GM12878 (cell line): ENCODE measurements around the gene CHCT1. TPM values are rescaled to one million over a fixed set of nuclear protein-coding genes. Genes with fewer than 3 reads are reported as not detected.

Source experiments
- ATAC-seq: fragments of 200-7000 bp; cut with Tn5 transposase; 3 replicates; pipeline ENCODE4 v1.9.1; 2020; ENCODE audit warnings: mild to moderate bottlenecking, moderate library complexity
- BruUV-seq: library from RNA; stranded (reverse); fragments of 400-500 nt; replicated peaks from 2 replicates; lab custom pipeline; 2021; lab: Mats Ljungman, UMichigan
- CTCF ChIA-PET: fragments of 300-600 bp; sonication (Branson Sonifier 250); formaldehyde crosslinking; extraction: SDS; loops from one replicate; lab custom pipeline; 2021; ENCODE audit warnings: inconsistent platforms; lab: Yijun Ruan, JAX
- POLR2A ChIA-PET: fragments of 350-600 bp; formaldehyde crosslinking; extraction: SDS; loops from one replicate; lab custom pipeline; 2021; ENCODE audit warnings: inconsistent platforms; lab: Charles Lee
- RAD21 ChIA-PET: fragments of 300-600 bp; sonication (Branson Sonifier 250); formaldehyde crosslinking; loops from one replicate; lab custom pipeline; 2023; ENCODE audit warnings: antibody characterized with exemption; ENCODE audit not compliant: unreplicated experiment; lab: Charles Lee
- SMC1A ChIA-PET: fragments of 300-600 bp; sonication (Branson Sonifier 250); formaldehyde crosslinking; loops from one replicate; lab custom pipeline; 2023; ENCODE audit not compliant: unreplicated experiment, uncharacterized antibody; lab: Charles Lee
- DNase-seq: peaks from one replicate; pipeline ENCODE4 v3.0.0-alpha.2; 2011; ENCODE audit warnings: low read depth, low spot score
- FAIRE-seq: peaks from 3 replicates; lab custom pipeline; 2011; peaks lifted over from hg19 to GRCh38; lab: Jason Lieb, UNC
- H2AFZ ChIP-seq: 2 replicates; pipeline ENCODE4 v1.6.0; 2011; ENCODE audit warnings: low read depth, low read length, control low read depth; ENCODE audit not compliant: control insufficient read depth
- H3K27ac ChIP-seq: 2 replicates; pipeline ENCODE4 v1.5.1; 2011; ENCODE audit warnings: control low read depth; ENCODE audit not compliant: control insufficient read depth, insufficient read depth
- H3K27me3 ChIP-seq, 2 experiments: replicated peaks in 1 of 2; 2 replicates each; pipeline versions ENCODE4 v1.6.0 to v1.6.1; 2011; ENCODE audit warnings: low read length in 1 of 2; ENCODE audit not compliant: control insufficient read depth in 2 of 2, insufficient read depth in 2 of 2
- H3K36me3 ChIP-seq, 2 experiments: 2 replicates each; pipeline ENCODE4 v1.5.1; 2011; ENCODE audit warnings: low read length in 1 of 2; ENCODE audit not compliant: control insufficient read depth in 2 of 2, insufficient read depth in 2 of 2
- H3K4me1 ChIP-seq: 2 replicates; pipeline ENCODE4 v1.6.1; 2011; ENCODE audit warnings: mild to moderate bottlenecking, low read length, moderate library complexity, mixed read lengths; ENCODE audit not compliant: control insufficient read depth, insufficient read depth
- H3K4me2 ChIP-seq: 2 replicates; pipeline ENCODE4 v1.6.0; 2011; ENCODE audit warnings: control low read depth; ENCODE audit not compliant: control insufficient read depth, insufficient read depth
- H3K4me3 ChIP-seq: fragments of 200-600 bp; sonication (generic); 2 replicates; pipeline ENCODE4 v1.5.1; 2016
- H3K79me2 ChIP-seq: 2 replicates; pipeline ENCODE4 v1.6.0; 2011; ENCODE audit warnings: low read length; ENCODE audit not compliant: control insufficient read depth, insufficient read depth
- H3K9ac ChIP-seq: 2 replicates; pipeline ENCODE4 v1.8.0; 2011; ENCODE audit warnings: low read length, control low read depth, mixed read lengths; ENCODE audit not compliant: control insufficient read depth, insufficient read depth
- H3K9me3 ChIP-seq: replicated peaks from 3 replicates; pipeline ENCODE4 v1.5.1; 2011; ENCODE audit warnings: mild to moderate bottlenecking, low read length; ENCODE audit not compliant: control insufficient read depth, insufficient read depth
- H4K20me1 ChIP-seq: 2 replicates; pipeline ENCODE4 v1.6.0; 2011; ENCODE audit not compliant: control insufficient read depth, insufficient read depth
- BCL11A ChIP-seq: IDR thresholded peaks from 2 replicates; pipeline ENCODE4 v1.6.1; 2011; ENCODE audit warnings: low read depth, low read length
- HSF1 ChIP-seq: fragments of 150-350 bp; IDR thresholded peaks from 2 replicates; pipeline ENCODE4 v1.6.1; 2014; ENCODE audit warnings: mild to moderate bottlenecking, low read depth, low read length
- KDM1A ChIP-seq: fragments of 200-600 bp; sonication (generic); IDR thresholded peaks from 2 replicates; pipeline ENCODE4 v1.6.1; 2016; ENCODE audit warnings: borderline replicate concordance
- MXI1 ChIP-seq: fragments of 150-350 bp; IDR thresholded peaks from 2 replicates; pipeline ENCODE4 v1.6.1; 2011; ENCODE audit warnings: low read depth, mild to moderate bottlenecking, inconsistent platforms, low read length, improper control_type of control experiment
- NBN ChIP-seq: fragments of 450-650 bp; IDR thresholded peaks from 2 replicates; pipeline ENCODE4 v1.6.1; 2016
- NFYB ChIP-seq: IDR thresholded peaks from 2 replicates; pipeline ENCODE4 v1.6.1; 2011; ENCODE audit warnings: low read depth, mild to moderate bottlenecking, low read length, improper control_type of control experiment, moderate library complexity; ENCODE audit not compliant: insufficient read depth
- NR2C2 ChIP-seq: IDR thresholded peaks from 2 replicates; pipeline ENCODE4 v1.6.1; 2011; ENCODE audit warnings: borderline replicate concordance, low read depth; ENCODE audit not compliant: control insufficient read depth, insufficient read length
- PAX5 ChIP-seq: IDR thresholded peaks from 2 replicates; pipeline ENCODE4 v1.6.1; 2011; ENCODE audit warnings: low read depth, low read length, borderline replicate concordance
- PRDM15 ChIP-seq: fragments of 450-650 bp; formaldehyde crosslinking; IDR thresholded peaks from 2 replicates; pipeline ENCODE4 v1.4.0; 2020; ENCODE audit warnings: mild to moderate bottlenecking, moderate library complexity
- REST ChIP-seq: IDR thresholded peaks from 2 replicates; pipeline ENCODE4 v1.6.1; 2012; ENCODE audit warnings: mild to moderate bottlenecking, low read depth, low read length
- SMC3 ChIP-seq: IDR thresholded peaks from 2 replicates; pipeline ENCODE4 v1.6.1; 2011; ENCODE audit warnings: low read length, improper control_type of control experiment, borderline replicate concordance
- TCF7 ChIP-seq: IDR thresholded peaks from 2 replicates; pipeline ENCODE4 v1.6.1; 2014; ENCODE audit warnings: antibody characterized with exemption, borderline replicate concordance
- ZBED1 ChIP-seq: IDR thresholded peaks from 2 replicates; pipeline ENCODE4 v1.6.1; 2016; ENCODE audit warnings: borderline replicate concordance
- ZNF207 ChIP-seq: fragments of 450-650 bp; IDR thresholded peaks from 2 replicates; pipeline ENCODE4 v1.6.1; 2014; ENCODE audit warnings: antibody characterized with exemption, mild to moderate bottlenecking, borderline replicate concordance
- WGBS: methylation state at CpG from one replicate; pipeline ENCODE4 v1.1.6; 2016; ENCODE audit warnings: low lambda C conversion rate; ENCODE audit not compliant: insufficient replicate concordance, insufficient coverage; ENCODE audit errors: missing lambda C conversion rate; 5-methylcytosine and 5-hydroxymethylcytosine counted together
- in situ Hi-C: fragments of 300-500 bp; cut with MboI; formaldehyde crosslinking; loops from 9 replicates; pipeline ENCODE4 v1.14.3; 2018; ENCODE audit warnings: mixed read lengths
- intact Hi-C: fragments of 100-400 bp; cut with micrococcal nuclease; formaldehyde crosslinking; loops from one replicate; pipeline ENCODE4 v1.14.2; 2022; ENCODE audit not compliant: unreplicated experiment
- polyA plus RNA-seq, 11 experiments: library from polyadenylated mRNA; depleted of rRNA in 4 of 11; unstranded in 6 of 11; stranded (reverse) in 5 of 11; fragments of >200 nt; fragmentation: Nextera tagmentation in 4 of 11; fragmentation: Illumina TruSeq in 1 of 11; extraction: Ambion mirVana in 4 of 11; extraction: Trizol in 1 of 11; gene quantifications; 1 replicate in 1 of 11; 2 replicates in 10 of 11; pipeline versions ENCODE4 v1.2.1 to v1.2.3, GENCODE V29; 2011 to 2016; ENCODE audit warnings: inconsistent platforms in 2 of 11, missing spikeins in 2 of 11, low read depth in 1 of 11
- total RNA-seq, 4 experiments: library from RNA; depleted of rRNA in 3 of 4; stranded (reverse); fragments of >200 nt in 3 of 4; fragmentation: Illumina TruSeq in 1 of 4; extraction: Trizol in 1 of 4; gene quantifications; 2 replicates each; pipeline versions ENCODE4 v1.2.1 to v1.2.3, GENCODE V29; 2013 to 2021

Gene CHCT1
- total and polyA plus RNA-seq, 10 of the 15 experiments (the other 5 are each of a cell fraction or from before 2014, with no cell fraction given) = 0.23 to 0.35 TPM; not detected in 8

GRCh38 chr17:60415146-60415545 lies 7.1 kb upstream of the CHCT1 start:
- intact Hi-C loops = no loop called here

More at GRCh38 chr17:60415146-60415545, 7.1 kb upstream of the CHCT1 start:
- 81% methylated on average over 1 of the region's 1 CpG for WGBS
- Histone ChIP-seq H3K27me3 (no peaks in the 10 kb centered on the region), H3K4me1 (no peaks in the 10 kb centered on the region), H3K4me3 (no peak overlapping the region), H3K9ac (no peak overlapping the region), H3K4me2 (no peak overlapping the region), H3K27ac (no peak overlapping the region), H3K9me3 (no peaks in the 10 kb centered on the region; the same call in 2 of the 3 replicates), H4K20me1 (no peaks in the 10 kb centered on the region), H3K79me2 (no peaks in the 10 kb centered on the region), H2AFZ (no peak overlapping the region), H3K36me3 (no peaks in the 10 kb centered on the region)
- ChIA-PET POLR2A (no interaction called here), CTCF (interaction anchor here (0.9 to 2.4 kb wide), 2 partner anchors 11 to 45 kb away, joined by 3 to 5 read pairs; no protein-coding TSS in a partner anchor), SMC1A (interaction anchor here (0.5 kb wide), 1 partner anchor 224 kb away, joined by 3 read pairs; no protein-coding TSS in a partner anchor), RAD21 (interaction anchor here (0.7 to 1.4 kb wide), 2 partner anchors 135 to 184 kb away, joined by 3 to 6 read pairs; no protein-coding TSS in a partner anchor)
- no peak for TF ChIP-seq ZNF207
- no peak for TF ChIP-seq REST
- TF ChIP-seq NBN = no peak
- no peak for TF ChIP-seq NR2C2
- no peak for TF ChIP-seq KDM1A
- no peak for TF ChIP-seq TCF7
- TF ChIP-seq BCL11A = no peak
- no peak for TF ChIP-seq ZBED1
- TF ChIP-seq SMC3 = no peak
- no peak for TF ChIP-seq PRDM15 (CRISPR knock-in tag)
- no peak for TF ChIP-seq NFYB
- no peak for TF ChIP-seq HSF1
- no peak for TF ChIP-seq MXI1
- no peak for TF ChIP-seq PAX5
- no TSS peak for BruUV-seq
- in situ Hi-C loops = no loop called here
- no peak for ATAC-seq
- FAIRE-seq = no peak
- no peak for DNase-seq
